ENCODE results near the gene P3H3.
"Not testable (repeated sequence)": the region's sequence is repeated elsewhere in the genome, so short reads cannot be mapped to it uniquely, and the experiment has no call there.

The P3H3 gene

GRCh38 chr12:6845395-6845794, 17.2 kb downstream of the P3H3 start:
- no peak for DNase-seq

- DNase-seq: no peak
Observed at GRCh38 chr12:6846316-6846869, 18.2 kb downstream of the P3H3 start.

- no peak for DNase-seq
Observed at GRCh38 chr12:6847676-6848075, 19.5 kb downstream of the P3H3 start.

GRCh38 chr12:6849427-6849826, 21.2 kb downstream of the P3H3 start:
- DNase-seq: no peak

GRCh38 chr12:6849976-6850560, 21.9 kb downstream of the P3H3 start:
- no peak for DNase-seq

- no peak for DNase-seq
Observed at GRCh38 chr12:6850796-6851152, 22.6 kb downstream of the P3H3 start.

- DNase-seq: peak; percentile 97
Observed at GRCh38 chr12:6851153-6851920, 23.1 kb downstream of the P3H3 start, which contains the start of gene CDCA3. TSS of gene CDCA3 (minus strand) at chr12:6851286. CDS start at chr12:6850952, 334 bp downstream.

- peak; percentile 99 for DNase-seq
Observed at GRCh38 chr12:6851921-6852650, 23.9 kb downstream of the P3H3 start, which contains the start of gene USP5. TSS of gene USP5 (plus strand) at chr12:6852150. CDS start at chr12:6852180, 30 bp downstream.

GRCh38 chr12:6852651-6853354, 24.6 kb downstream of the P3H3 start:
- DNase-seq: peak; percentile 86

- DNase-seq: no peak
Observed at GRCh38 chr12:6853626-6854025, 25.4 kb downstream of the P3H3 start.

GRCh38 chr12:6854036-6854435, 25.8 kb downstream of the P3H3 start:
- no peak for DNase-seq

- DNase-seq: no peak
Observed at GRCh38 chr12:6855322-6855721, 27.1 kb downstream of the P3H3 start.

GRCh38 chr12:6858799-6859198, 30.6 kb downstream of the P3H3 start:
- DNase-seq: no peak

GRCh38 chr12:6860116-6860515, 31.9 kb downstream of the P3H3 start:
- DNase-seq: no peak

GRCh38 chr12:6860942-6861341, 32.7 kb downstream of the P3H3 start:
- no peak for DNase-seq

- no peak for DNase-seq
Observed at GRCh38 chr12:6861391-6861790, 33.2 kb downstream of the P3H3 start.

GRCh38 chr12:6863033-6863432, 34.8 kb downstream of the P3H3 start:
- DNase-seq: no peak

- no peak for DNase-seq
Observed at GRCh38 chr12:6863586-6864321, 35.5 kb downstream of the P3H3 start.

- DNase-seq: not testable (repeated sequence)
Observed at GRCh38 chr12:6865307-6865706, 37.1 kb downstream of the P3H3 start.

- DNase-seq: no peak
Observed at GRCh38 chr12:6866163-6866919, 38.1 kb downstream of the P3H3 start.

GRCh38 chr12:6866920-6867412, 38.8 kb downstream of the P3H3 start:
- no peak for DNase-seq
